Naive B cell (primary cell): Measurements from ENCODE around the gene ADGRA3. TPM values are rescaled to one million over a fixed set of nuclear protein-coding genes. Genes with fewer than 3 reads are reported as not detected.

ENCODE experiments used
- ATAC-seq, 2 donors: fragments of 150-1000 bp; cut with Tn5 transposase; 2 replicates each; pipeline ENCODE4 v1.10.0; 2021; ENCODE audit warnings: low read depth in 2 of 2, mild to moderate bottlenecking in 2 of 2, moderate library complexity in 2 of 2
- DNase-seq: peaks from one replicate; pipeline ENCODE4 v3.0.0; 2022
- H3K27ac Mint-ChIP-seq, 6 donors: one replicate each; pipeline ENCODE4 v1.8.0; 2020 to 2022; ENCODE audit warnings: mild to moderate bottlenecking in 6 of 6, mixed read lengths in 6 of 6, moderate library complexity in 5 of 6, inconsistent platforms in 2 of 6
- H3K27me3 Mint-ChIP-seq, 3 donors: one replicate each; pipeline ENCODE4 v1.8.0; 2021 to 2022; ENCODE audit warnings: mixed read lengths in 3 of 3, mild to moderate bottlenecking in 1 of 3
- H3K36me3 Mint-ChIP-seq, 2 donors: one replicate each; pipeline ENCODE4 v1.8.0; 2020 to 2022; ENCODE audit warnings: mixed read lengths in 2 of 2, inconsistent platforms in 1 of 2, mild to moderate bottlenecking in 1 of 2
- H3K4me1 Mint-ChIP-seq, 3 donors: one replicate each; pipeline ENCODE4 v1.8.0; 2020 to 2022; ENCODE audit warnings: mixed read lengths in 3 of 3, inconsistent platforms in 1 of 3, mild to moderate bottlenecking in 1 of 3, moderate library complexity in 1 of 3
- H3K4me3 Mint-ChIP-seq, 8 donors: one replicate each; pipeline ENCODE4 v1.8.0; 2020 to 2022; ENCODE audit warnings: mild to moderate bottlenecking in 8 of 8, mixed read lengths in 8 of 8, moderate library complexity in 8 of 8, inconsistent platforms in 2 of 8
- H3K9me3 Mint-ChIP-seq, 7 donors: one replicate each; pipeline ENCODE4 v1.8.0; 2020 to 2022; ENCODE audit warnings: mixed read lengths in 7 of 7, mild to moderate bottlenecking in 5 of 7, inconsistent platforms in 2 of 7, moderate library complexity in 1 of 7
- polyA plus RNA-seq, 6 donors: library from polyadenylated mRNA; unstranded; fragments of 300-500 nt; fragmentation: Illumina TruSeq; gene quantifications; one replicate each; pipeline ENCODE4 v1.2.3, GENCODE V29; 2021; ENCODE audit warnings: low read depth in 6 of 6

The ADGRA3 gene
- polyA plus RNA-seq, 6 donors from 2014 or later = 0.10 to 0.32 TPM; not detected in 4

GRCh38 chr4:22502895-22503814, 12.7 kb downstream of the ADGRA3 start:
- ATAC-seq (no peak), DNase-seq (no peak)
- no peak overlapping the region for H3K27ac Mint-ChIP-seq
- H3K36me3 Mint-ChIP-seq = no peaks in the 10 kb centered on the region
- H3K27me3 Mint-ChIP-seq = no peaks in the 10 kb centered on the region
- H3K4me1 Mint-ChIP-seq = no peaks in the 10 kb centered on the region
- no peaks in the 10 kb centered on the region for H3K9me3 Mint-ChIP-seq
- H3K4me3 Mint-ChIP-seq = no peak overlapping the region

DNA sequence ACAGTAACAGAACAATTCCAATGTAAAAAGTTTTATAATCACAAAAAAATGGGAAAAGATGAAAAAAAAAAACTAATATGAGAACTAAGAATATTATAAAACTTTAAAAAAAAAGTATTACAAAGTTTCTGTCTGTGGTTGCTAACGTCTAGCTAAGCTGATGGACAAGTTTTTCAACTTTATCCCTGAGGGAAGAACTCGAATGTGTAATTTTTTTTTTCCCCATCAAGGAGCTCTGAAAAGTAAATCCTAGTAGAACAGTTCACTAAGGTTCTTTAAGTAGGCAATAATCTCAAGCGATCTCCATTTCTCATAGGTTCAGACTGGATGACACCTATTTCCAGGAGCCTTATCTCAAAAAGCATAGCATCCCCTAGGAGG, 14.2 kb downstream of the ADGRA3 start:
- DNase-seq = no peak
- no peak for ATAC-seq
- no peaks in the 10 kb centered on the region for H3K9me3 Mint-ChIP-seq
- H3K36me3 Mint-ChIP-seq = no peaks in the 10 kb centered on the region
- H3K27ac Mint-ChIP-seq = no peak overlapping the region
- no peaks in the 10 kb centered on the region for H3K27me3 Mint-ChIP-seq
- H3K4me1 Mint-ChIP-seq = no peaks in the 10 kb centered on the region
- H3K4me3 Mint-ChIP-seq = no peak overlapping the region

DNA sequence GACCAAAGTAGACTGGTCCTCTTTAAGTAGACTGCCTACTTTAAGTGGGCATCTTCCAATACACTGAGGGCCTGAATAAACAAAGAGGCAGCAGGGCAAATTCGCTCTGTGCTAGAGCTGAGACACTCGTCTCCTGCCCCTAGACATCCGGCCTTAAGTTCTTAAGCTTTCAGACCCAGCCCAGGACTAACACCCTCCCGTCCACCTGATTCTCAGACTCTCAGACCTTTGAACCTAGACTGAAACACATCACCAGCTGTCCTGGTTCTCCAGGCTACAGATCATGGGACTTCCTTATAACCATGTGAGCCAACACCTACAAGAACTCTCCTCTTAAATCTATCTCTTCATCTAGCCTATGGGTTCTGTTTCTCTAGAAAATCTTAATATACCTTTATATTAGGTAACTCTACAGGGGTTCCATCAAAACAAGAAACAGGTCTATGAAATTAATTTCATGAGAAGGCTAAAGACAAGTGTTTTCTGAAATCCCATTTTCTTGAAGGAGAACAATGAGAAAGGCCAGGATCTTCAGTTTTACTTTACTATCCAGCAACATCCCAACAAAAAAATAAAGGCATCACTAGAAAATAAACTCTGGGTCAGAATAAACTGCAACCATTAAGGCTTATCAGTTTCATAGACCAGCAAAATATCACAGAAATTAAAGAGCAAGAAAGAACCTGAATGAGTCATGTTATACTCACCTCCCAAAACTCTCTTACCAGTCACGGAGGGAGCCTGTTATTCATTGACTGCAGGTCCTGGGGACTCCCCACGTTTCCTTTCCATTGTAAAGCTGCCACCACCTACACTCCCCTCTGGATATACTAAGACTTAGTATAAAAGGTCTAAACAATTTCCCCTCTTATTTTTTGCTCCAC, 14.8 kb downstream of the ADGRA3 start:
- H3K4me1 Mint-ChIP-seq = no peaks in the 10 kb centered on the region
- H3K4me3 Mint-ChIP-seq = no peak overlapping the region
- H3K27me3 Mint-ChIP-seq = no peaks in the 10 kb centered on the region
- no peak for DNase-seq
- H3K36me3 Mint-ChIP-seq = no peaks in the 10 kb centered on the region
- ATAC-seq = no peak
- H3K9me3 Mint-ChIP-seq = no peaks in the 10 kb centered on the region
- no peak overlapping the region for H3K27ac Mint-ChIP-seq

- Mint-ChIP-seq H3K4me1 (no peaks in the 10 kb centered on the region), H3K27me3 (no peaks in the 10 kb centered on the region), H3K9me3 (no peaks in the 10 kb centered on the region), H3K36me3 (no peaks in the 10 kb centered on the region), H3K27ac (no peak overlapping the region), H3K4me3 (no peak overlapping the region)
- no peak for ATAC-seq
- no peak for DNase-seq
Observed at GRCh38 chr4:22500128-22500611, 15.7 kb downstream of the ADGRA3 start.

- no peak for ATAC-seq
- Mint-ChIP-seq H3K27ac (peak overlapping the region in 1 of 6 donors; percentile 20), H3K27me3 (no peaks in the 10 kb centered on the region), H3K36me3 (no peaks in the 10 kb centered on the region), H3K4me1 (no peaks in the 10 kb centered on the region), H3K4me3 (no peak overlapping the region), H3K9me3 (peaks cover 0 to 2% (median 0%) of the 10 kb centered on the region in 7 donors)
- no peak for DNase-seq
Observed at GRCh38 chr4:22498866-22499265, 17.0 kb downstream of the ADGRA3 start.

- no peaks in the 10 kb centered on the region for H3K4me1 Mint-ChIP-seq
- H3K4me3 Mint-ChIP-seq = no peak overlapping the region
- ATAC-seq (no peak), DNase-seq (no peak)
- H3K36me3 Mint-ChIP-seq = no peaks in the 10 kb centered on the region
- H3K27ac Mint-ChIP-seq = no peak overlapping the region
- H3K9me3 Mint-ChIP-seq = peaks cover 0 to 2% (median 0%) of the 10 kb centered on the region in 7 donors
- H3K27me3 Mint-ChIP-seq = no peaks in the 10 kb centered on the region
Observed at GRCh38 chr4:22496165-22496813, 19.6 kb downstream of the ADGRA3 start.

DNA sequence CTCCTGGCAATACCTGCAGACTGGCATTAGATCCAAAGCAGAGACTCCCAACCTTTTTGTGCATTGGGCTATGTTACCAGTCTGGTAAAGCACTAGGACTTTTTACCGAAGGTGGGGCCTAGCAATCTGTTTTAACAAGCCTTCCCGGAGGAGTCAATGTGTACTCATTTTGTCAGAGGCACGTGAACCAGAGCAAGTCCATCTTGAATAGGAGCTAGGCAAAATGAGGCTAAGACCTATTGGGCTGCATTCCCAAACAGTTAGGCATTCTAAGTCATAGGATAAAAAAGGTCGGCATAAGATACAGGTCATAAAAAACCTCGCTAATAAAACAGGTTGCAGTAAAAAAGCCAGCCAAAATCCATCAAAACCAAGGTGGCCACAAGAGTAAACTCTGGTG, 22.3 kb downstream of the ADGRA3 start:
- H3K27ac Mint-ChIP-seq = no peak overlapping the region
- H3K9me3 Mint-ChIP-seq = peaks cover 0 to 2% (median 0%) of the 10 kb centered on the region in 7 donors
- no peaks in the 10 kb centered on the region for H3K36me3 Mint-ChIP-seq
- no peak overlapping the region for H3K4me3 Mint-ChIP-seq
- ATAC-seq (no peak), DNase-seq (no peak)
- no peaks in the 10 kb centered on the region for H3K27me3 Mint-ChIP-seq
- H3K4me1 Mint-ChIP-seq = peaks cover 0 to under 1% (median 0%) of the 10 kb centered on the region in 3 donors

DNA sequence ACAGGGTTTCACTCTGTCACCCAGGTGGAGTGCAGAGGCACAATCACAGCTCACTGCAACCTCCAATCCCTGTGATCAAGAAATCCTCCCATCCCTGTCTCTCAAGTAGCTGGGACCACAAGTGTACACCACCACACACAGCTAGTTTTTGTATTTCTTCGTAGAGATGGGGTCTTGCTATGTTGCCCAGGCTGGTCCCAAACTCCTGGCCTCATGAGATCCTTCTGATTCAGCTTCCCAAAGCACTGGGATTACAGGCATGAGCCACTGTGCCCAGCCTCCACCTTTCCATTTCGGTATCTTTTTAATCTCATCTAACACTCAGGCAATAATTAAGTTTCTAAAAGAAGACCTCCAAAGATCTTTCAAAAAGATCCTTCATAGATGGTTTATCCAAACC, 22.9 kb downstream of the ADGRA3 start:
- H3K9me3 Mint-ChIP-seq = peaks cover 0 to 2% (median 0%) of the 10 kb centered on the region in 7 donors

GRCh38 chr4:22491939-22492338, 23.9 kb downstream of the ADGRA3 start:
- Mint-ChIP-seq H3K4me1 (peaks cover 0 to 5% (median 0%) of the 10 kb centered on the region in 3 donors), H3K4me3 (no peak overlapping the region), H3K36me3 (no peaks in the 10 kb centered on the region), H3K9me3 (peaks cover 0 to 2% (median 0%) of the 10 kb centered on the region in 7 donors), H3K27me3 (no peaks in the 10 kb centered on the region), H3K27ac (no peak overlapping the region)
- ATAC-seq = no peak
- no peak for DNase-seq

More for the DNA sequence above, 22.9 kb downstream of the ADGRA3 start:
- ATAC-seq = no peak
- no peak overlapping the region for H3K4me3 Mint-ChIP-seq
- peaks cover 0 to 5% (median 0%) of the 10 kb centered on the region in 3 donors for H3K4me1 Mint-ChIP-seq
- DNase-seq = no peak
- H3K36me3 Mint-ChIP-seq = no peaks in the 10 kb centered on the region
- no peaks in the 10 kb centered on the region for H3K27me3 Mint-ChIP-seq
- H3K27ac Mint-ChIP-seq = no peak overlapping the region

- Mint-ChIP-seq H3K4me3 (no peak overlapping the region), H3K9me3 (peaks cover 0 to 2% (median 0%) of the 10 kb centered on the region in 7 donors), H3K4me1 (peaks cover 0 to 5% (median 0%) of the 10 kb centered on the region in 3 donors), H3K27ac (no peak overlapping the region), H3K36me3 (no peaks in the 10 kb centered on the region), H3K27me3 (no peaks in the 10 kb centered on the region)
- DNase-seq = no peak
- no peak for ATAC-seq
Observed at GRCh38 chr4:22490718-22491315, 25.0 kb downstream of the ADGRA3 start.

GRCh38 chr4:22488106-22488505, 27.8 kb downstream of the ADGRA3 start:
- Mint-ChIP-seq H3K27ac (peak overlapping the region in 1 of 6 donors; percentile 73), H3K36me3 (no peaks in the 10 kb centered on the region), H3K9me3 (peaks cover 0 to 2% (median 0%) of the 10 kb centered on the region in 7 donors), H3K27me3 (no peaks in the 10 kb centered on the region), H3K4me1 (peaks cover 0 to 8% (median 2%) of the 10 kb centered on the region in 3 donors), H3K4me3 (no peak overlapping the region)
- ATAC-seq = no peak
- no peak for DNase-seq

DNA sequence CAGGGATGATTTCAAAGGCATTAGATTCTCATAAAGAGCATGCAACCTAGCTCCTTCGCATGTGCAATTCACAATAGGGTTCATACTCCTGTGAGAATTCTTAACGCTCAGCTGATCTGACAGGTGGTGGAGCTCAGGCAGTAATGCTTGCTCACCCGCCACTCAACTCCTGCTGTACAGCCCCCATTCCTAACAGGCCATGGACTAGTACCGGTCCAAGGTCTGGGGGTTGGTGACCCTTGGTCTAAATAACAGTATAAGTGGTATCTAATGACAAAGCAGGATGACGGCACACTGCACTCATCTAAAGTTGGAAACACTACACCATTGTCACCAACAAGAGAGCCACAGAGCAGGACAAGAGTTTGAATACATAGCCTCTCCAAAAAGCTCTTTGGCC, 28.5 kb downstream of the ADGRA3 start:
- Mint-ChIP-seq H3K36me3 (no peaks in the 10 kb centered on the region), H3K4me1 (peaks cover 0 to 12% (median 3%) of the 10 kb centered on the region in 3 donors), H3K27ac (no peak overlapping the region), H3K9me3 (peaks cover 0 to 4% (median 0%) of the 10 kb centered on the region in 7 donors), H3K4me3 (no peak overlapping the region), H3K27me3 (no peaks in the 10 kb centered on the region)
- DNase-seq (no peak), ATAC-seq (no peak)

GRCh38 chr4:22486276-22486675, 29.6 kb downstream of the ADGRA3 start:
- Mint-ChIP-seq H3K36me3 (no peaks in the 10 kb centered on the region), H3K4me3 (no peak overlapping the region), H3K4me1 (peaks cover 0 to 12% (median 3%) of the 10 kb centered on the region in 3 donors)

More at GRCh38 chr4:22486276-22486675, 29.6 kb downstream of the ADGRA3 start:
- no peak for ATAC-seq
- DNase-seq = no peak
- peaks cover 0 to 4% (median 0%) of the 10 kb centered on the region in 7 donors for H3K9me3 Mint-ChIP-seq
- H3K27me3 Mint-ChIP-seq = no peaks in the 10 kb centered on the region
- H3K27ac Mint-ChIP-seq = no peak overlapping the region
